OCI-LY3 (cell line): ENCODE data around the gene MUC5B.

Source experiments
- H2AFZ ChIP-seq: fragments of 200-600, 300-600 bp; shearing (Covaris generic); 2 replicates; pipeline ENCODE4 v1.6.0; 2014; ENCODE audit warnings: antibody characterized with exemption, low read depth, low read length
- H3K27ac ChIP-seq: fragments of 200-600, 300-600 bp; sonication (generic); 2 replicates; pipeline ENCODE4 v1.5.1; 2014; ENCODE audit warnings: mild to moderate bottlenecking, low read length, moderate library complexity, mixed read lengths
- H3K27me3 ChIP-seq: fragments of 200-600, 300-600 bp; sonication (generic); 2 replicates; pipeline ENCODE4 v1.6.1; 2014; ENCODE audit warnings: low read depth, low read length, mixed read lengths
- H3K36me3 ChIP-seq: fragments of 200-600, 300-600 bp; sonication (generic); replicated peaks from 2 replicates; pipeline ENCODE3; 2014; ENCODE audit warnings: low read depth, low read length, mixed read lengths
- H3K4me1 ChIP-seq: fragments of 300-600, 200-600 bp; sonication (generic); 2 replicates; pipeline ENCODE4 v1.6.1; 2014; ENCODE audit warnings: low read length, mixed read lengths
- H3K4me2 ChIP-seq: fragments of 200-600, 300-600 bp; sonication (generic); 2 replicates; pipeline ENCODE4 v1.6.1; 2014; ENCODE audit warnings: low read length, mixed read lengths
- H3K4me3 ChIP-seq: fragments of 300-600, 200-600 bp; sonication (generic); 2 replicates; pipeline ENCODE4 v1.5.1; 2014; ENCODE audit warnings: antibody characterized with exemption, mild to moderate bottlenecking, low read length, moderate library complexity
- H3K79me2 ChIP-seq: fragments of 300-600, 200-600 bp; shearing (Covaris generic); 2 replicates; pipeline ENCODE4 v1.6.1; 2014; ENCODE audit warnings: mild to moderate bottlenecking, low read length, mixed read lengths
- H3K9ac ChIP-seq: fragments of 300-600, 200-600 bp; shearing (Covaris generic); 2 replicates; pipeline ENCODE4 v1.6.0; 2014; ENCODE audit warnings: mild to moderate bottlenecking, low read length, moderate library complexity
- H3K9me3 ChIP-seq: fragments of 200-600, 300-600 bp; shearing (Covaris generic); 2 replicates; pipeline ENCODE4 v1.6.1; 2014; ENCODE audit warnings: low read length, mixed read lengths; ENCODE audit not compliant: insufficient read depth
- H4K20me1 ChIP-seq: fragments of 200-600, 300-600 bp; sonication (generic); 2 replicates; pipeline ENCODE4 v1.6.1; 2016; ENCODE audit warnings: low read length, mixed read lengths; ENCODE audit not compliant: insufficient read depth
- CTCF ChIP-seq: fragments of 200-600, 300-600 bp; sonication (generic); IDR thresholded peaks from 2 replicates; pipeline ENCODE4 v1.5.1; 2014; ENCODE audit warnings: antibody characterized with exemption, low read length, low read depth
- EZH2phosphoT487 ChIP-seq: fragments of 200-600 bp; shearing (Covaris generic); IDR thresholded peaks from 2 replicates; pipeline ENCODE4 v1.6.1; 2018; ENCODE audit warnings: antibody characterized with exemption, mixed run types, low read depth

MUC5B gene

GRCh38 chr11:1229471-1230120 is 6.7 kb downstream of the MUC5B start:
- Histone ChIP-seq H3K79me2 (no peaks in the 10 kb centered on the region), H2AFZ (no peak overlapping the region), H3K9ac (no peak overlapping the region), H3K27me3 (no peaks in the 10 kb centered on the region), H3K27ac (no peak overlapping the region), H4K20me1 (no peaks in the 10 kb centered on the region), H3K4me2 (no peak overlapping the region), H3K4me3 (no peak overlapping the region), H3K36me3 (no peaks in the 10 kb centered on the region), H3K9me3 (no peaks in the 10 kb centered on the region), H3K4me1 (no peaks in the 10 kb centered on the region)
- TF ChIP-seq EZH2phosphoT487 (no peak), CTCF (no peak)

GRCh38 chr11:1230121-1230455 is 7.2 kb downstream of the MUC5B start:
- no peaks in the 10 kb centered on the region for H3K79me2 ChIP-seq
- no peaks in the 10 kb centered on the region for H3K9me3 ChIP-seq
- H3K27ac ChIP-seq, result no peak overlapping the region
- H3K9ac ChIP-seq, result no peak overlapping the region
- H2AFZ ChIP-seq, result no peak overlapping the region
- TF ChIP-seq CTCF (no peak), EZH2phosphoT487 (no peak)
- H3K4me3 ChIP-seq, result no peak overlapping the region
- no peaks in the 10 kb centered on the region for H3K4me1 ChIP-seq
- H4K20me1 ChIP-seq, result no peaks in the 10 kb centered on the region
- H3K27me3 ChIP-seq, result no peaks in the 10 kb centered on the region
- H3K36me3 ChIP-seq, result no peaks in the 10 kb centered on the region
- no peak overlapping the region for H3K4me2 ChIP-seq

- no peak for TF ChIP-seq CTCF
- no peak for TF ChIP-seq EZH2phosphoT487
- Histone ChIP-seq H2AFZ (no peak overlapping the region), H3K4me3 (no peak overlapping the region), H3K27ac (no peak overlapping the region), H3K9ac (no peak overlapping the region), H3K79me2 (no peaks in the 10 kb centered on the region), H3K4me1 (no peaks in the 10 kb centered on the region), H3K9me3 (no peaks in the 10 kb centered on the region), H3K27me3 (no peaks in the 10 kb centered on the region), H4K20me1 (no peaks in the 10 kb centered on the region), H3K4me2 (no peak overlapping the region), H3K36me3 (no peaks in the 10 kb centered on the region)
Observed at GRCh38 chr11:1230456-1231395, 7.9 kb downstream of the MUC5B start.

DNA sequence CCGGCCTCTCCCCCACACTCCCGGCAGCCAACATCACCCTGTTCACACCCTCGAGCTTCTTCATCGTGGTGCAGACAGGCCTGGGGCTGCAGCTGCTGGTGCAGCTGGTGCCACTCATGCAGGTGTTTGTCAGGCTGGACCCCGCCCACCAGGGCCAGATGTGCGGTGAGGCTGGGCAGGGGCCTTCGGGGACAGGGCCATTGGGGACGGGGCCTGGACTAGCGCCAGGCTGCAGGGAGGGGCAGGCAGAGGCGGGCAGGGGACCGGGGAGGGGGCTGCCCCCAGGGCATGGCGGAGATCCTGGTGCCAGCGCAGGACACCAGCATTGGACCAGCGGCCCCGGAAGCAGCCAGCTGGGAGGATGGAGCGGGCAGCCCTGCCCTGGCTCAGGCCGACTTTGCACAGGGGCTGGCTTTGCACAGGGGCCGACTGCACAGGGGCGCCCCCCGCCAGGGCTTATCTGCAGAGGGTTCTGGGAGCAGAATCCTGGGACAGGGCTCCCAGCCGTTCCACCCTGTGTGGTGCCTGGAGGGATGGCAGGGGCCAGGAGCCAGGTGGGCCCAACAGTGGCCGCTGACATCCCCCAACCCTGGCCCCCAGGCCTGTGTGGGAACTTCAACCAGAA is 8.6 kb downstream of the MUC5B start:
- no peaks in the 10 kb centered on the region for H3K9me3 ChIP-seq
- no peak overlapping the region for H3K27ac ChIP-seq
- no peak overlapping the region for H3K4me3 ChIP-seq
- H3K27me3 ChIP-seq, result no peaks in the 10 kb centered on the region
- H3K36me3 ChIP-seq, result no peaks in the 10 kb centered on the region
- no peak overlapping the region for H3K4me2 ChIP-seq
- no peaks in the 10 kb centered on the region for H3K79me2 ChIP-seq
- no peaks in the 10 kb centered on the region for H4K20me1 ChIP-seq
- H2AFZ ChIP-seq, result no peak overlapping the region
- no peaks in the 10 kb centered on the region for H3K4me1 ChIP-seq
- TF ChIP-seq CTCF (no peak), EZH2phosphoT487 (no peak)
- H3K9ac ChIP-seq, result no peak overlapping the region
